Thymus (tissue), 11 donors: Measurements from ENCODE around the gene CACNG4. TPM values are rescaled to one million over a fixed set of nuclear protein-coding genes. Genes with fewer than 3 reads are reported as not detected.
"Not testable (repeated sequence)": the region's sequence is repeated elsewhere in the genome, so short reads cannot be mapped to it uniquely, and the experiment has no call there.

ENCODE experiments used
- DNase-seq, 9 donors: peaks; one replicate each; pipeline ENCODE4 v3.0.0-alpha.2; 2013; ENCODE audit warnings: low spot score in 9 of 9, low read depth in 6 of 9, missing footprints in 1 of 9
- H3K27ac ChIP-seq, 2 donors: one replicate each; pipeline ENCODE4 v1.5.1; 2013; ENCODE audit warnings: control low read depth in 1 of 2, low read depth in 1 of 2, low read length in 1 of 2, mild to moderate bottlenecking in 1 of 2, moderate library complexity in 1 of 2
- H3K27me3 ChIP-seq, 2 donors: one replicate each; pipeline ENCODE4 v1.5.1; 2013; ENCODE audit warnings: low read length in 1 of 2; ENCODE audit not compliant: control insufficient read depth in 2 of 2, insufficient read depth in 1 of 2
- H3K36me3 ChIP-seq, 2 donors: one replicate each; pipeline ENCODE4 v1.5.1; 2013; ENCODE audit warnings: low read length in 1 of 2, mild to moderate bottlenecking in 1 of 2, moderate library complexity in 1 of 2; ENCODE audit not compliant: control insufficient read depth in 2 of 2, insufficient read depth in 2 of 2
- H3K4me1 ChIP-seq, 2 donors: one replicate each; pipeline ENCODE4 v1.5.1; 2013; ENCODE audit warnings: low read length in 2 of 2; ENCODE audit not compliant: control insufficient read depth in 2 of 2, insufficient read depth in 2 of 2
- H3K4me3 ChIP-seq, 2 donors: one replicate each; pipeline ENCODE4 v1.5.1; 2013; ENCODE audit warnings: low read length in 2 of 2, control low read depth in 1 of 2, mild to moderate bottlenecking in 1 of 2
- H3K9me3 ChIP-seq, 2 donors: one replicate each; pipeline ENCODE4 v1.5.1; 2013; ENCODE audit warnings: low read length in 1 of 2, mild to moderate bottlenecking in 1 of 2; ENCODE audit not compliant: control insufficient read depth in 2 of 2, insufficient read depth in 1 of 2
- WGBS: extraction: QIAGEN DNeasy Blood & Tissue Kit; methylation state at CpG from one replicate; pipeline ENCODE4 v1.1.7; 2013; 5-methylcytosine and 5-hydroxymethylcytosine counted together
- polyA plus RNA-seq: library from polyadenylated mRNA; stranded (reverse); fragments of 200-250 nt; gene quantifications from one replicate; pipeline ENCODE4 v1.2.3, GENCODE V29; 2013
- total RNA-seq: library from RNA; stranded (reverse); fragments of 120-200 nt; gene quantifications from one replicate; pipeline ENCODE4 v1.2.4, GENCODE V29; 2013
- donor health status: healthy.

The CACNG4 gene
- total and polyA plus RNA-seq, 2 donors, result 0.07 to 0.09 TPM

DNA sequence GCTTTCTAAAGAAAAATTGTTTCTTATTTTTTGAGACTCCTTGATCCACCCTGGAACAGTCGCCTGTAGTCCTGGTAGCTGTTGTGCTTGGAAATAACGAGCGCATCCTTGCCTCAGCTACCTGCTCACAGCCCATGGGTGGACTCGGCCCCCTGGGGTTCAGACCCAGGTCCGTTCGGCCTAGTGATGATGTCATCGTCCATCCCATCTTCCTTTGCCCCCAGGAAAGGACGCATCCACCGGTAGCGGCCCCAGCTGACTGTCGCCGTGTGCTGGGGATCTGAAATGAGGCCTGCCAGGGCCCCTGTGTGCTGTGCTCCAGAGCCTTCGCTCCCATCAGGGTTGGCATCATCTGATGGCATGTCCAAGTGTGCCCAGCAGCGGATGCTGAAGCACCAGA is 67.9 kb downstream of the CACNG4 start:
- Histone ChIP-seq H3K36me3 (no peaks in the 10 kb centered on the region), H3K4me3 (no peak overlapping the region), H3K27me3 (no peaks in the 10 kb centered on the region), H3K9me3 (no peaks in the 10 kb centered on the region), H3K4me1 (no peaks in the 10 kb centered on the region), H3K27ac (no peak overlapping the region)
- WGBS, result 96% methylated on average over 14 of the region's 14 CpGs
- no peak for DNase-seq

DNA sequence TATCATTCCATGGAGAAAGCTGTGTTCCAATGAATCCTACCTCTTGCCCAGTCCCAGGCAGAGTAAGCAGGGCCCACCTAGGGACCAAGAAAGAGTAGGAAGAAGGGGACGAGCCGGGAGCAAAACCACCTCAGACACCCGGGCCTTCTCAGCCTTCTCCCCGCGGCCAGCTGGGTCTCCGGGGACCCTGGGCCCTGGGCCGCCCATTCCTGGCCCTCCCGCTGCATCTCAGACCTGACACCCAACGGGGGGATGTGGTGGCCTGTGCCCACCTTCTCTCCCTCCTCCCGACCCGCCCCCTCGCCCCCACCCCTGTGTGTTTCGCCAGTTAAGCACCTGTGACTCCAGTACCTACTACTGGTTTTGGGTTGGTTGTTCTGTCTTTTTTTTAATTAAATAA is 68.5 kb downstream of the CACNG4 start:
- H3K9me3 ChIP-seq, result no peaks in the 10 kb centered on the region
- no peaks in the 10 kb centered on the region for H3K36me3 ChIP-seq
- H3K4me3 ChIP-seq, result no peak overlapping the region
- no peaks in the 10 kb centered on the region for H3K27me3 ChIP-seq
- no peak for DNase-seq
- H3K4me1 ChIP-seq, result no peaks in the 10 kb centered on the region
- H3K27ac ChIP-seq, result no peak overlapping the region
- 97% methylated on average over 13 of the region's 13 CpGs for WGBS

DNA sequence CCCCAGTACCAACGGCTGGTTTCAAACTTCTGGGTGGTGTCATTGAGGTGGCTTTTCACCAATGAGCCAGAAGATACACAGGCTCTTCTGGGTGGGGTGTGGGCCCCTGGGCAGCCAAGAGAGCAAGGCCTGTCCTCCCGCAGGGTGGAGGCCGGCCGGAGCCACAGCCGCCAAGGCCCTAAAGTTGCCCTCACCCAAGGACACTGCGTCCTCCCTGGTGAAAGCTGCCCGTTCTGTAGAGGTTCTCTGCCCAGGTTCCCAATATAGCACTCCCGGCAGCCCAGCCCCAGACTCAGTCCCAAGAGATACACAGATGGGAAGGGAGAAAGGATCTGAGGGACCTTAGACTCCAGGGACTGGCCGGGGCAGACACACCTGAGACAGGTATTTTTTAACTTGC is 69.1 kb downstream of the CACNG4 start:
- no peaks in the 10 kb centered on the region for H3K27me3 ChIP-seq
- no peaks in the 10 kb centered on the region for H3K36me3 ChIP-seq
- no peak overlapping the region for H3K4me3 ChIP-seq
- H3K4me1 ChIP-seq, result no peaks in the 10 kb centered on the region
- DNase-seq, result no peak
- no peak overlapping the region for H3K27ac ChIP-seq
- H3K9me3 ChIP-seq, result no peaks in the 10 kb centered on the region
- 96% methylated on average over 9 of the region's 9 CpGs for WGBS

DNA sequence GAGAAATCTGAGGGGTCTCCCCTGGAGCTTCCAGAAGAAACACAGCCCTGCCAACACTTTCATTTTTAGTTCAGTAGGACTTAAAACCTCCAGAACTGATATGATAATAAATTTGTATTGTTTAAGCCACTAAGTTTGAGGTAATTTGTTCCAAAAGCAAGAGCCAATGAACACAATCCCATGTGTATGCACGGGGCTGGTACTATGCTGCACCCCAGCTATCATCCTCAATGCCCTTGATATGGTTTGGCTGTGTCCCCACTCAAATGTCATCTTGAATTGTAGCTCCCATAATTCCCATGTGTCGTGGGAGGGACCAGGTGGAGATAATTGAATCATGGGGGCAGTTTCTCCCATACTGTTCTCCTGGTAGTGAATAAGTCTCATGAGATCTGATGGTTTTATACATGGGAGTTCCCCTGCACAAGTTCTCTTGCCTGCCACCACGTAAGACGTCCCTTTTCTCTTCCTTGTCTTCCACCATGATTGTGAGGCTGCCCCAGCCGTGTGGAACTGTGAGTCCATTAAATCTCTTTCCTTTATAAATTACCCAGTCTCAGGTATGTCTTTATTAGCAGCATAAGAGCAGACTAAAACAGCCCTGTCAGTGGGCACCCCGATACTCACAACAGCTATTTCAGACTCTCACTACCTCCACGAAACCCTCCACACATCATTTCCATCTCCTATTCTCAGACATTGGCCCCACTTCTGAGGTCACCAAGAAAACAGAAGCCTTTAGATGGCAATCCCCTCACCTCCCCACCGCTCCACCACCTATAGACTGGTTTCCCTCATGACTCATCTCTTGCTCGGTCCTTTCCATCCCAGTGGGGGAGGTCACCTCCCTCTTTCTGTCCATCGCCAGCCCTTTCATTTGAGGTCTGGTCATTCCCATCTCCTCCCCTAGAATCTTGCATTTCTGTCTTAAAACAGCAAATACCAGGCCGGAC is 70.9 kb downstream of the CACNG4 start:
- Histone ChIP-seq H3K4me1 (no peaks in the 10 kb centered on the region), H3K27ac (no peak overlapping the region), H3K4me3 (no peak overlapping the region), H3K9me3 (no peaks in the 10 kb centered on the region), H3K36me3 (no peaks in the 10 kb centered on the region), H3K27me3 (no peaks in the 10 kb centered on the region)
- DNase-seq, result no peak
- 86% methylated on average over 11 of the region's 11 CpGs for WGBS

DNA sequence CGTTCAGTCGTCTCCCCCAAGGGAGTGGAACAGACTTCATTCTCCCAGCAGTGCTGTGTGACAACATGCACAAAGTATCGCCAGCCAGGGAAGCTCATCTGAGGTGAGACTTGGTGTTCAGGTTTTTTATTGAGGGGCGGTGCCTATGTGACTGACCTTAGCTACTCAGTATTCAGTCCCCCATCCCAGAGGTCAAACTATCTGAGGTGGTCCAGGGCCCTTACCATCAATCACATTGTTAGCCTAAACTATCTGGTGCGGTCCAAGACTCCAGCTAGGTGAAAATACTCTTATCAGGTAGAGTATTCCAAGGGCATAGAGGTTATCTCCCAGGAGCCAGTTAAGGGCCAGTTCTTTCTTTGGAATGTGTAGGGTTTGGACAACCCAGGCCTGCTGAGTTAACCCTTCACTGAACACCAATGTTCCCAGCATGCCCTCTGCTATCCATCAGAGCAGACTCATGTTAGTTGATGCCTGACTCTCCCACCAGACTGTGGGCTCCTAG is 74.4 kb downstream of the CACNG4 start:
- no peaks in the 10 kb centered on the region for H3K36me3 ChIP-seq
- no peaks in the 10 kb centered on the region for H3K9me3 ChIP-seq
- 72% methylated on average over 5 of the region's 5 CpGs for WGBS
- no peak overlapping the region for H3K4me3 ChIP-seq
- H3K27ac ChIP-seq, result no peak overlapping the region
- H3K27me3 ChIP-seq, result no peaks in the 10 kb centered on the region
- H3K4me1 ChIP-seq, result no peaks in the 10 kb centered on the region
- no peak for DNase-seq

DNA sequence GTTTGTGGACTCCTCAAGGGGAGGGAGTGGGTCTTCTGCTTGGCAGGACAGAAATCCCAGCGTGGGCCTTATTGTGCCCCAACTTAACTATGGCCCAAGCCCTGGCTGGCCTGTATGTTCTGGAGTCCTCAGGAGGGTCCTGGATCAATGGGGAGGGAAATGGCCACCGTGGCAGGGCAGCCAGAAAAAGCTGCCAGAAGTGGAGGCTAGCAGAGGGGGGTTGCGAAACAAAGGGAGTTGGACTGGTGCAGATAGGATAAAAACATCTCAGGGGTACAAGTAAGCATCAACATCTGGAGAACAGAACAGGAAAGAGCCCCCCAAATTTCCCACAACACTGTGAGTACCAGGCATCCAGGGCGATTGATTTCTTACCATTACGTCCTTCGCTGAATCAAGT is 76.1 kb downstream of the CACNG4 start:
- 91% methylated on average over 6 of the region's 6 CpGs for WGBS
- no peak overlapping the region for H3K27ac ChIP-seq
- H3K27me3 ChIP-seq, result no peaks in the 10 kb centered on the region
- DNase-seq, result no peak
- no peaks in the 10 kb centered on the region for H3K36me3 ChIP-seq
- H3K4me1 ChIP-seq, result no peaks in the 10 kb centered on the region
- no peak overlapping the region for H3K4me3 ChIP-seq
- no peaks in the 10 kb centered on the region for H3K9me3 ChIP-seq

DNA sequence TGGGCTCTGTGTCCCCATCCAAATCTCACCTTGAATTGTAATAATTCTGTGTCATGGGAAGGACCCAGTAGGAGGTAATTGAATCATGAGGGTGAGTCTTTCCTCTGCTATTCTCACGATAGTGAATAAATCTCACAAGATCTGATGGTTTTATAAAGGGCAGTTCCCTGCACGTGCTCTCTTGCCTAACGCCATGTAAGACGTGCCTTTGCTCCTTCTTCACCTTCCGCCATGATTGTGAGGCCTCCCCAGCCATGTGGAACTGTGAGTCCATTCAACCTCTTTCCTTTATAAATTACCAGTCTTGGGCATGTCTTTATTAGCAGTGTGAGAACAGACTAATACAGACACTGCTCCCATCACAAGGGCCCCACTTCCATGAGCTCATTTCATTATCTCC is 76.6 kb downstream of the CACNG4 start:
- not testable (repeated sequence) for H3K27me3 ChIP-seq, H3K36me3 ChIP-seq, H3K27ac ChIP-seq, H3K9me3 ChIP-seq, H3K4me1 ChIP-seq, DNase-seq, H3K4me3 ChIP-seq
- WGBS, result 97% methylated on average over 5 of the region's 5 CpGs

DNA sequence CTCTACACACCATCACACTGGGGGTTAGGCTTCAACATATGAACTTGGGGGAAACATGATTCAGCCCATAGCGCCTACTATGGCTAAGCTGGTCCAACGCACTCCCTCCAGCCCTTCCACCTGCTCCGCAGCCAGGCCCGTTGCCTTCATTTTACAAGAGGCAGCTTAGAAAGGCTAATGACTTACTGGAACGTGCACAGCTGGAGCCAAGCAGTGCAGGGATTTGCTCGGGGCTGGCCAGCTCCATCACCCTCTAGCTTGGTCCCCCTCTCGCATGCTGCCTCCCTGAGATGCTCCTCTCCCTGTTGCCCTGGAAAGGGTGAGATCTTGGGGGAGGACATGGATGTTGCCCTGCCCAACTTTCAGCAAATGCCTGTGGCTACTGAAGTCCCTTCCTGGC is 77.0 kb downstream of the CACNG4 start:
- Histone ChIP-seq H3K4me3 (no peak overlapping the region), H3K27ac (no peak overlapping the region), H3K36me3 (no peaks in the 10 kb centered on the region), H3K27me3 (no peaks in the 10 kb centered on the region), H3K4me1 (no peaks in the 10 kb centered on the region), H3K9me3 (no peaks in the 10 kb centered on the region)
- WGBS, result 92% methylated on average over 7 of the region's 7 CpGs
- no peak for DNase-seq

DNA sequence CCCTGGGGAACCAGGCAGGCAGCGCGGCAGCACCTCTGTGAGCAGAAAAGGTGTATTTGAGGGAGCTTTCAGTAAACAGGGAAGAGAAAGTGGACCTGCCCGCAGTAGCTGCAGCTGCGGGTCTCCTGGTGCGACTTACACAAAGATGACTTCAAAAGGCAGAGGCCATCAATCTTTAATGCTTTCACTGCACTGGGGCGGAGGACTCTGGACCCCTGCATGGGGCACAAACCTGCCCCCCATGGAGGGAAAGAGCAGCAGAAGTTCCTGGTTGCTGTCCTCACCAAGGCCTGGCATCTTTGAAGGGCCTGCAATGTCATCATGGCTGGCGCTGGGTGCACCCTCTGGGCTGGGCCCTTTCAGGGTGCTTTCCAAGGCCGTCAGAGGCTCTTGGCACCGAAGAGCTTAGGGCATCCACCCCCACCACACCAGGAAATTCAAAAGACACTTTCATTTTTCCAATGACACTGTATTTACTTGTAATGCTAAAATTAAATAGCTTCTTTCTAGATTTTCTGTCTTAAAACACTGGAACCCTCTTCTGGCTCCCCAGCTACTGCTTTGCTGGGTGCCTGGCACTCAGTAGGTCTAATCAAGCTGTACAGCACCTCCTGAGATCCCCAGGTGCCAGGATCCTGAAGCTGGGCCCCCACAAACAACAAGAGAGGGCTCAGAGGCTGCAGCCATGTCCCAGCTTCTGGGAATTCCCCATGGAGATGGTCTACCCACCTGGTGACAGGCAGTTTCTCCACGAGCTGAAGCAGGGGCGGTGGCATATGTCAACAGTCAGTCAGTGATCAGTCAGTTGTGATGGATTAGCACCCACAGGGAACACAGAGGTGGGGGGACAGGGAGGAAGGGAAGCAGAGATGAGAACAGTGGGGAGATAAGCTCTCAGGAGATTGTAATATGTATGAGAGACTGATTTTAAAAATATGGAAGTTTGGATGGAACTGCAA is 77.7 kb downstream of the CACNG4 start:
- no peak overlapping the region for H3K27ac ChIP-seq
- no peaks in the 10 kb centered on the region for H3K27me3 ChIP-seq
- no peak overlapping the region for H3K4me3 ChIP-seq
- no peak for DNase-seq
- no peaks in the 10 kb centered on the region for H3K9me3 ChIP-seq
- no peaks in the 10 kb centered on the region for H3K4me1 ChIP-seq
- no peaks in the 10 kb centered on the region for H3K36me3 ChIP-seq
- WGBS, result 76% methylated on average over 11 of the region's 11 CpGs
